OCI-LY1 (cell line): ENCODE measurements around the gene ANKRD13A.

ENCODE experiments used
- H2AFZ ChIP-seq: fragments of 200-600 bp; sonication (generic), shearing (Covaris generic); 2 replicates; pipeline ENCODE4 v1.6.0; 2014; ENCODE audit warnings: antibody characterized with exemption, mild to moderate bottlenecking, low read length
- H3F3A ChIP-seq: fragments of 200-600 bp; sonication (generic), shearing (Covaris generic); 2 replicates; pipeline ENCODE4 v1.6.0; 2014; ENCODE audit warnings: mild to moderate bottlenecking, antibody characterized with exemption, low read length, moderate library complexity; ENCODE audit not compliant: insufficient read depth
- H3K27ac ChIP-seq: fragments of 200-600 bp; sonication (generic); 2 replicates; pipeline ENCODE4 v1.5.1; 2014; ENCODE audit warnings: low read length, mixed run types, mild to moderate bottlenecking, low read depth; ENCODE audit not compliant: poor library complexity, severe bottlenecking
- H3K27me3 ChIP-seq: fragments of 200-600 bp; sonication (generic); 2 replicates; pipeline ENCODE4 v1.6.0; 2014; ENCODE audit warnings: antibody characterized with exemption, mild to moderate bottlenecking, low read length, moderate library complexity; ENCODE audit not compliant: insufficient read depth
- H3K36me3 ChIP-seq: fragments of 200-600 bp; sonication (generic); 2 replicates; pipeline ENCODE4 v1.6.1; 2014; ENCODE audit warnings: mild to moderate bottlenecking, antibody characterized with exemption, low read length, moderate library complexity, mixed read lengths; ENCODE audit not compliant: insufficient read depth
- H3K4me1 ChIP-seq: fragments of 200-600 bp; sonication (generic); 2 replicates; pipeline ENCODE4 v1.5.1; 2014; ENCODE audit warnings: mild to moderate bottlenecking, low read length, moderate library complexity; ENCODE audit not compliant: insufficient read depth, severe bottlenecking
- H3K4me2 ChIP-seq: fragments of 200-600 bp; sonication (generic), shearing (Covaris generic); 2 replicates; pipeline ENCODE4 v1.6.1; 2014; ENCODE audit warnings: low read length
- H3K4me3 ChIP-seq: fragments of 200-600 bp; sonication (generic); 2 replicates; pipeline ENCODE4 v1.5.1; 2014; ENCODE audit warnings: low read length, low read depth, mild to moderate bottlenecking, mixed read lengths; ENCODE audit not compliant: poor library complexity, severe bottlenecking
- H3K79me2 ChIP-seq: fragments of 200-600 bp; shearing (Covaris generic); 2 replicates; pipeline ENCODE4 v1.6.1; 2016; ENCODE audit warnings: mixed run types, low read length, mixed read lengths; ENCODE audit not compliant: insufficient read depth
- H3K9ac ChIP-seq: fragments of 200-600 bp; sonication (generic), shearing (Covaris generic); 2 replicates; pipeline ENCODE4 v1.6.1; 2014; ENCODE audit warnings: mild to moderate bottlenecking, low read length, mixed read lengths
- H3K9me2 ChIP-seq: fragments of 200-600 bp; sonication (generic), shearing (Covaris generic); 2 replicates; pipeline ENCODE4 v1.6.1; 2014; ENCODE audit warnings: low read depth, mild to moderate bottlenecking, low read length, mixed read lengths
- H3K9me3 ChIP-seq: fragments of 200-600 bp; shearing (Covaris generic); 2 replicates; pipeline ENCODE4 v1.6.1; 2014; ENCODE audit warnings: low read length, mixed read lengths
- H4K20me1 ChIP-seq: fragments of 200-600 bp; sonication (generic), shearing (Covaris generic); 2 replicates; pipeline ENCODE4 v1.6.0; 2016; ENCODE audit warnings: mild to moderate bottlenecking, low read length; ENCODE audit not compliant: insufficient read depth
- EZH2 ChIP-seq: fragments of 200-600 bp; sonication (generic), shearing (Covaris generic); IDR thresholded peaks from 2 replicates; pipeline ENCODE4 v1.8.0; 2017; ENCODE audit warnings: borderline replicate concordance, mixed run types, mild to moderate bottlenecking, antibody characterized with exemption, low read length, moderate library complexity, mixed read lengths
- TF ChIP-seq, protein P1 (sequence below): fragments of 200-600 bp; sonication (generic), shearing (Covaris generic); IDR thresholded peaks from 2 replicates; pipeline ENCODE4 v1.5.1; 2017; ENCODE audit warnings: mild to moderate bottlenecking, antibody characterized with exemption, low read length, moderate library complexity, mixed read lengths

ANKRD13A gene

DNA sequence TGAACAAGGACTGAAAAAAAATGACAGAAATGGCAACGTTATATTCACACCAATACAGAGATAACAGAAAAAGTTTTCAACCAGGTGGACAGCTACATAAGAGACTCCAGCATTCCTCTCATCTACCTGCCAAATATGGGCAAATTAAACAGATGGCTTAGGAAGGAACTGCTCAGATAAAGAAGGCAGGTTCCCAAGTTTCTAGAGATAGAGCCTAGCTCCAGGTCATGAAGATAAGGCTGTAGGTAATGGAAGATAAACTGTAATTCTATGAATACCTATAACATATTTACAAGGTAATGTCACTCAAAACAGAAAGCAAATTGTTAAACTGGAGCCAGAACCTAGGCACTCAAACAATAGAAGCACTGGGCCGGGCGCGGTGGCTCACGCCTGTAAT lies 45.6 kb upstream of the ANKRD13A start:
- Histone ChIP-seq H3F3A (no peaks in the 10 kb centered on the region), H3K27ac (no peak overlapping the region), H3K9ac (no peak overlapping the region), H3K79me2 (no peaks in the 10 kb centered on the region), H3K9me2 (no peaks in the 10 kb centered on the region), H3K4me3 (no peak overlapping the region), H4K20me1 (no peaks in the 10 kb centered on the region), H3K9me3 (no peaks in the 10 kb centered on the region), H3K4me2 (no peak overlapping the region), H3K4me1 (no peaks in the 10 kb centered on the region), H3K36me3 (peaks cover 52% of the 10 kb centered on the region), H2AFZ (no peak overlapping the region), H3K27me3 (no peaks in the 10 kb centered on the region)
- TF ChIP-seq, protein P1, sequence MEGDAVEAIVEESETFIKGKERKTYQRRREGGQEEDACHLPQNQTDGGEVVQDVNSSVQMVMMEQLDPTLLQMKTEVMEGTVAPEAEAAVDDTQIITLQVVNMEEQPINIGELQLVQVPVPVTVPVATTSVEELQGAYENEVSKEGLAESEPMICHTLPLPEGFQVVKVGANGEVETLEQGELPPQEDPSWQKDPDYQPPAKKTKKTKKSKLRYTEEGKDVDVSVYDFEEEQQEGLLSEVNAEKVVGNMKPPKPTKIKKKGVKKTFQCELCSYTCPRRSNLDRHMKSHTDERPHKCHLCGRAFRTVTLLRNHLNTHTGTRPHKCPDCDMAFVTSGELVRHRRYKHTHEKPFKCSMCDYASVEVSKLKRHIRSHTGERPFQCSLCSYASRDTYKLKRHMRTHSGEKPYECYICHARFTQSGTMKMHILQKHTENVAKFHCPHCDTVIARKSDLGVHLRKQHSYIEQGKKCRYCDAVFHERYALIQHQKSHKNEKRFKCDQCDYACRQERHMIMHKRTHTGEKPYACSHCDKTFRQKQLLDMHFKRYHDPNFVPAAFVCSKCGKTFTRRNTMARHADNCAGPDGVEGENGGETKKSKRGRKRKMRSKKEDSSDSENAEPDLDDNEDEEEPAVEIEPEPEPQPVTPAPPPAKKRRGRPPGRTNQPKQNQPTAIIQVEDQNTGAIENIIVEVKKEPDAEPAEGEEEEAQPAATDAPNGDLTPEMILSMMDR = no peak
- no peak for TF ChIP-seq EZH2

DNA sequence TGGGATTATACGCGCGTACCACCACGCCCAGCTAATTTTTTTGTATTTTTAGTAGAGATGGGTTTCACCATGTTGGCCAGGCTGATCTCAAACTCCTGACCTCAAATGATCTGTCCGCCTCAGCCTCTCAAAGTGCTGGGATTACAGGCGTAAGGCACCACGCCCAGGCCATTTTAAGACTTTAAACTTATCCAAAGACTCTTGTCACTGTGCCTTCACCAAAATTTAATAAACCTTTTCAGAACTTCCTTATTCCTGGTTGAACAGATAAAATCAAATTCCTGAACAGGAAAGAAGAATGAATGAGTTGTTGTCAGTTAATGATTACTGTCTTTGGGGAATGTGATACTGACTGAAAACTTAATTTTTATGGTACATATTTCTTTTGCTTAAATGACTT lies 40.9 kb upstream of the ANKRD13A start:
- Histone ChIP-seq H3K9me3 (no peaks in the 10 kb centered on the region), H3K4me3 (no peak overlapping the region), H3K4me2 (no peak overlapping the region), H4K20me1 (no peaks in the 10 kb centered on the region), H3K79me2 (no peaks in the 10 kb centered on the region), H3K27me3 (no peaks in the 10 kb centered on the region), H3K36me3 (peaks cover 53% of the 10 kb centered on the region), H3K9ac (no peak overlapping the region), H3F3A (no peaks in the 10 kb centered on the region), H3K9me2 (no peaks in the 10 kb centered on the region), H3K27ac (no peak overlapping the region), H2AFZ (no peak overlapping the region), H3K4me1 (no peaks in the 10 kb centered on the region)
- TF ChIP-seq, protein P1 = no peak
- no peak for TF ChIP-seq EZH2

DNA sequence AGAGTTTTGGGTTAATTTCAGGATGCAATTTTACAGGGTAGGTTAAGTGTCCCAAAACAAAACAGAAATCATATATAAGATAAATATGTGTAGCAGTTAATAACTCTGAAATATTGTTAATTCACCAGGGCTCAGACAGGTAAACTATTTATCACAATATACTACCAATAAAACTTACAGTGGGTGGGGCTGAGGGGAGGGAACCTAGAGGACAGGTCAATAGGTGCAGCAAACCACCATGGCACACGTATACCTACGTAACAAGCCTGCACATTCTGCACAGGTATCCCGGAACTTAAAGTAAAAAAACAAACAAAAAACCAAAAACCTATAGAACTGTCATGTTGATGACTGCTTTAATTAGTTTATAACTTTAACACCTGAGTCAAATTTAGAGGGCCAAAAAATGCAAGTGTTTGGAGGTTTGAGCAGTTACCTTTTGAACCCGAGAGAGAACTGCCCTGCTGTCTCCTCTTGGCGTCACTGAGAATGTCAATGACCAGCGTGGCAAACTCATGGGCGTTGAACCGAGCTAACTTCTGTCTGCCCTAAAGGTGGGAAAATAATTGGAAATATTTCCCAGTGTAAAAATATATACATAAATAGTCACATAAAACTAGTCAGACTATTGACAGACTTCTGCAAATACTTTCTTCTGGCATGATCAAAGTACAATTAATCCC lies 39.7 kb upstream of the ANKRD13A start:
- H3F3A ChIP-seq = no peaks in the 10 kb centered on the region
- H3K9me2 ChIP-seq = no peaks in the 10 kb centered on the region
- H2AFZ ChIP-seq = no peak overlapping the region
- no peak overlapping the region for H3K27ac ChIP-seq
- no peak overlapping the region for H3K4me3 ChIP-seq
- no peaks in the 10 kb centered on the region for H3K27me3 ChIP-seq
- H3K4me1 ChIP-seq = no peaks in the 10 kb centered on the region
- H3K9ac ChIP-seq = no peak overlapping the region
- no peaks in the 10 kb centered on the region for H4K20me1 ChIP-seq
- H3K4me2 ChIP-seq = no peak overlapping the region
- TF ChIP-seq EZH2 = no peak
- TF ChIP-seq, protein P1 = no peak
- peaks cover 58% of the 10 kb centered on the region for H3K36me3 ChIP-seq
- no peaks in the 10 kb centered on the region for H3K9me3 ChIP-seq
- H3K79me2 ChIP-seq = no peaks in the 10 kb centered on the region
